ENCODE data around the gene DMBT1.
A peak's percentile ranks its signal among the peaks of the same experiment; 100 is the strongest.

DMBT1 gene

GRCh38 chr10:122515588-122516231, 44.8 kb upstream of the DMBT1 start:
- no peak overlapping the region for H3K9ac ChIP-seq (ENCODE audit: low read depth, low read length, poor library complexity)
- H3K9me3 ChIP-seq (replicated peaks in 1 of 2; ENCODE audit: control insufficient read depth in 2 of 2, insufficient read depth in 1 of 2, low read depth in 1 of 2, low read length in 2 of 2), result no peaks in the 10 kb centered on the region
- peaks cover 0 to 4% of the 10 kb centered on the region in 2 donors for H3K4me1 ChIP-seq (ENCODE audit: control insufficient read depth in 2 of 2, insufficient read depth in 1 of 2, low read depth in 1 of 2, low read length in 2 of 2)
- no peak overlapping the region for H4K91ac ChIP-seq (ENCODE audit: low read depth, low read length, poor library complexity)
- H3K14ac ChIP-seq (ENCODE audit: low read length), result peak overlapping the region; percentile 40
- no peak overlapping the region for H3K27ac ChIP-seq (replicated peaks; ENCODE audit: low read length)
- no CpG with 5 or more reads among the region's 16 CpGs for WGBS, 2 donors (ENCODE audit: extremely low coverage in 2 of 2, insufficient read length in 2 of 2, insufficient replicate concordance in 1 of 2)
- no peak overlapping the region for H3K23ac ChIP-seq (ENCODE audit: low read depth, low read length, poor library complexity)
- no peak overlapping the region for H2BK15ac ChIP-seq (ENCODE audit: low read length)
- H4K8ac ChIP-seq (ENCODE audit: low read depth, low read length), result no peak overlapping the region
- H3K27me3 ChIP-seq (ENCODE audit: control insufficient read depth in 3 of 3, insufficient read depth in 3 of 3, low read depth in 1 of 3, low read length in 3 of 3), result no peaks in the 10 kb centered on the region
- no peak overlapping the region for H3K4ac ChIP-seq (ENCODE audit: low read length)
- H2BK12ac ChIP-seq (ENCODE audit: low read length), result no peak overlapping the region
- H3K36me3 ChIP-seq (replicated peaks in 1 of 2; ENCODE audit: control insufficient read depth in 2 of 2, insufficient read depth in 2 of 2, low read length in 2 of 2), result peaks cover 0 to 5% of the 10 kb centered on the region in 2 donors
- H2BK5ac ChIP-seq (ENCODE audit: low read length), result no peak overlapping the region
- H3K4me2 ChIP-seq (ENCODE audit: insufficient read depth, low read length, poor library complexity, severe bottlenecking), result no peak overlapping the region
- H3K18ac ChIP-seq (ENCODE audit: low read length), result no peak overlapping the region
- no peak overlapping the region for H2AK5ac ChIP-seq (ENCODE audit: low read depth, low read length)
- DNase-seq (ENCODE audit: low spot score), result no peak
- no peak overlapping the region for H2AFZ ChIP-seq (ENCODE audit: low read length)
- H3K4me3 ChIP-seq (ENCODE audit: low read length in 2 of 2), result no peak overlapping the region
- H2BK120ac ChIP-seq (ENCODE audit: low read depth, low read length), result no peak overlapping the region
- no peaks in the 10 kb centered on the region for H3K79me1 ChIP-seq (ENCODE audit: low read depth, low read length)

DNA sequence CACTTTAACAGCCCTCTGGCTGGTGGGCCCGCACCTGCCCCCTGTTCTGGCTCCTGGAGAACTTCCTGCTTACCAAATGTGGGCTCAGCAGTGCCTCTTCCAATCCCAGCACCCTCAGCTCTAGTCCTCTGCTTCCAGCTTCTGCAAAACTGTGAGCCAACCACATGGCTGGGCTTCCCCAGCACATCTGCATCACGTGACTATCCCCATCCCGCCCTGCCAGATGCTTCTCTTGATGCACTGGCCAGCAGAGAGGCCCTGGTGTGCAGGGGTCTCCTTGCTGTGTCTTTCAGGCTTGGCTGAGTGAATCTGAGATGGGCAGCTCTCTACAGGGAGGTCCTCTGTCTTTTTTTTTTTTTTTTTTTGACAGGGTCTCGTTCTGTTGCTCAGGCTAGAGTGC, 43.8 kb upstream of the DMBT1 start:
- no peak overlapping the region for H4K91ac ChIP-seq (ENCODE audit: low read depth, low read length, poor library complexity)
- no peak for DNase-seq (ENCODE audit: low spot score)
- no peak overlapping the region for H2AK5ac ChIP-seq (ENCODE audit: low read depth, low read length)
- H3K4me3 ChIP-seq (ENCODE audit: low read length in 2 of 2), result no peak overlapping the region
- H3K27me3 ChIP-seq (ENCODE audit: control insufficient read depth in 3 of 3, insufficient read depth in 3 of 3, low read depth in 1 of 3, low read length in 3 of 3), result no peaks in the 10 kb centered on the region
- H4K8ac ChIP-seq (ENCODE audit: low read depth, low read length), result no peak overlapping the region
- WGBS, 2 donors (ENCODE audit: extremely low coverage in 2 of 2, insufficient read length in 2 of 2, insufficient replicate concordance in 1 of 2), result no CpG with 5 or more reads among the region's 4 CpGs
- H3K36me3 ChIP-seq (replicated peaks in 1 of 2; ENCODE audit: control insufficient read depth in 2 of 2, insufficient read depth in 2 of 2, low read length in 2 of 2), result peaks cover 0 to 5% of the 10 kb centered on the region in 2 donors
- no peak overlapping the region for H3K27ac ChIP-seq (replicated peaks; ENCODE audit: low read length)
- no peak overlapping the region for H2BK5ac ChIP-seq (ENCODE audit: low read length)
- no peak overlapping the region for H3K14ac ChIP-seq (ENCODE audit: low read length)
- H2BK12ac ChIP-seq (ENCODE audit: low read length), result no peak overlapping the region
- no peak overlapping the region for H2BK120ac ChIP-seq (ENCODE audit: low read depth, low read length)
- H3K9ac ChIP-seq (ENCODE audit: low read depth, low read length, poor library complexity), result no peak overlapping the region
- H3K23ac ChIP-seq (ENCODE audit: low read depth, low read length, poor library complexity), result no peak overlapping the region
- peaks cover 0 to 4% of the 10 kb centered on the region in 2 donors for H3K4me1 ChIP-seq (ENCODE audit: control insufficient read depth in 2 of 2, insufficient read depth in 1 of 2, low read depth in 1 of 2, low read length in 2 of 2)
- no peak overlapping the region for H3K18ac ChIP-seq (ENCODE audit: low read length)
- no peak overlapping the region for H3K4ac ChIP-seq (ENCODE audit: low read length)
- no peaks in the 10 kb centered on the region for H3K9me3 ChIP-seq (replicated peaks in 1 of 2; ENCODE audit: control insufficient read depth in 2 of 2, insufficient read depth in 1 of 2, low read depth in 1 of 2, low read length in 2 of 2)
- H3K79me1 ChIP-seq (ENCODE audit: low read depth, low read length), result no peaks in the 10 kb centered on the region
- H3K4me2 ChIP-seq (ENCODE audit: insufficient read depth, low read length, poor library complexity, severe bottlenecking), result no peak overlapping the region
- no peak overlapping the region for H2AFZ ChIP-seq (ENCODE audit: low read length)
- H2BK15ac ChIP-seq (ENCODE audit: low read length), result no peak overlapping the region

- H2BK5ac ChIP-seq (ENCODE audit: low read length), result peak overlapping the region; percentile 29
- no peak overlapping the region for H3K4me2 ChIP-seq (ENCODE audit: insufficient read depth, low read length, poor library complexity, severe bottlenecking)
- no CpG with 5 or more reads among the region's 7 CpGs for WGBS, 2 donors (ENCODE audit: extremely low coverage in 2 of 2, insufficient read length in 2 of 2, insufficient replicate concordance in 1 of 2)
Measured at GRCh38 chr10:122519144-122519543, 41.4 kb upstream of the DMBT1 start.

DNA sequence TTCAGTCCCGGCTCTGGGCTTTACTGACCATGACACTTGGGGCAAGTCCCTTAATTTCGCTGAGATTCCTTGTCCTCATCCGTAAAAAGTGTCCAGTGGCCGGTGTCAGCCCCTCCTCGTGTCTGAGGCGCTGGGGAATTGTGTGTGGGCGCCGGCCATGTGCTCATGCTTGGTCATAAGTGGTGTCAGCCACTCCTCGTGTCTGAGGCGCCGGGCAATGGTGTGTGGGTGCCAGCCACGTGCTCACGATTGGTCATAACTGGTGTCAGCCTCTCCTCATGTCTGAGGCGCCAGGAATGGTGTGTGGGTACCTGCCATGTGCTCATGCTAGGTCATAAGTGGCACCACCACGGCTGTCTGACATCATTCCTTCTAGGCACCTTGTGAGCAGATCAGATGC, 40.7 kb upstream of the DMBT1 start:
- Histone ChIP-seq H3K4me2 (ENCODE audit: insufficient read depth, low read length, poor library complexity, severe bottlenecking) (no peak overlapping the region), H3K14ac (ENCODE audit: low read length) (no peak overlapping the region), H4K91ac (ENCODE audit: low read depth, low read length, poor library complexity) (no peak overlapping the region), H3K27me3 (ENCODE audit: control insufficient read depth in 3 of 3, insufficient read depth in 3 of 3, low read depth in 1 of 3, low read length in 3 of 3) (no peaks in the 10 kb centered on the region), H3K9ac (ENCODE audit: low read depth, low read length, poor library complexity) (no peak overlapping the region), H4K8ac (ENCODE audit: low read depth, low read length) (no peak overlapping the region), H3K4ac (ENCODE audit: low read length) (no peak overlapping the region), H3K9me3 (replicated peaks in 1 of 2; ENCODE audit: control insufficient read depth in 2 of 2, insufficient read depth in 1 of 2, low read depth in 1 of 2, low read length in 2 of 2) (no peaks in the 10 kb centered on the region), H2BK5ac (ENCODE audit: low read length) (no peak overlapping the region), H3K36me3 (replicated peaks in 1 of 2; ENCODE audit: control insufficient read depth in 2 of 2, insufficient read depth in 2 of 2, low read length in 2 of 2) (no peaks in the 10 kb centered on the region), H2BK15ac (ENCODE audit: low read length) (no peak overlapping the region), H3K4me3 (ENCODE audit: low read length in 2 of 2) (no peak overlapping the region), H3K79me1 (ENCODE audit: low read depth, low read length) (no peaks in the 10 kb centered on the region), H3K23ac (ENCODE audit: low read depth, low read length, poor library complexity) (peak overlapping the region; percentile 58), H2AFZ (ENCODE audit: low read length) (no peak overlapping the region), H2AK5ac (ENCODE audit: low read depth, low read length) (peak overlapping the region; percentile 42), H3K4me1 (ENCODE audit: control insufficient read depth in 2 of 2, insufficient read depth in 1 of 2, low read depth in 1 of 2, low read length in 2 of 2) (peaks cover 0 to 4% of the 10 kb centered on the region in 2 donors), H3K18ac (ENCODE audit: low read length) (peak overlapping the region; percentile 49), H2BK120ac (ENCODE audit: low read depth, low read length) (peak overlapping the region; percentile 24), H2BK12ac (ENCODE audit: low read length) (no peak overlapping the region), H3K27ac (replicated peaks; ENCODE audit: low read length) (no peak overlapping the region)
- no CpG with 5 or more reads among the region's 15 CpGs for WGBS, 2 donors (ENCODE audit: extremely low coverage in 2 of 2, insufficient read length in 2 of 2, insufficient replicate concordance in 1 of 2)
- DNase-seq (ENCODE audit: low spot score), result no peak

More at GRCh38 chr10:122519144-122519543, 41.4 kb upstream of the DMBT1 start:
- Histone ChIP-seq H3K36me3 (replicated peaks in 1 of 2; ENCODE audit: control insufficient read depth in 2 of 2, insufficient read depth in 2 of 2, low read length in 2 of 2) (peaks cover 0 to 5% of the 10 kb centered on the region in 2 donors), H2AK5ac (ENCODE audit: low read depth, low read length) (peak overlapping the region; percentile 6), H2BK120ac (ENCODE audit: low read depth, low read length) (no peak overlapping the region), H3K23ac (ENCODE audit: low read depth, low read length, poor library complexity) (no peak overlapping the region), H3K9me3 (replicated peaks in 1 of 2; ENCODE audit: control insufficient read depth in 2 of 2, insufficient read depth in 1 of 2, low read depth in 1 of 2, low read length in 2 of 2) (no peaks in the 10 kb centered on the region), H3K4ac (ENCODE audit: low read length) (no peak overlapping the region), H3K18ac (ENCODE audit: low read length) (no peak overlapping the region), H4K8ac (ENCODE audit: low read depth, low read length) (no peak overlapping the region), H3K4me1 (ENCODE audit: control insufficient read depth in 2 of 2, insufficient read depth in 1 of 2, low read depth in 1 of 2, low read length in 2 of 2) (peaks cover 0 to 4% of the 10 kb centered on the region in 2 donors), H2BK15ac (ENCODE audit: low read length) (no peak overlapping the region), H3K27ac (replicated peaks; ENCODE audit: low read length) (no peak overlapping the region), H3K9ac (ENCODE audit: low read depth, low read length, poor library complexity) (peak overlapping the region; percentile 32), H3K14ac (ENCODE audit: low read length) (no peak overlapping the region), H3K79me1 (ENCODE audit: low read depth, low read length) (no peaks in the 10 kb centered on the region), H4K91ac (ENCODE audit: low read depth, low read length, poor library complexity) (peak overlapping the region; percentile 3), H2AFZ (ENCODE audit: low read length) (no peak overlapping the region), H3K4me3 (ENCODE audit: low read length in 2 of 2) (no peak overlapping the region), H2BK12ac (ENCODE audit: low read length) (no peak overlapping the region), H3K27me3 (ENCODE audit: control insufficient read depth in 3 of 3, insufficient read depth in 3 of 3, low read depth in 1 of 3, low read length in 3 of 3) (no peaks in the 10 kb centered on the region)
- DNase-seq (ENCODE audit: low spot score), result no peak
